MG63 (cell line): ENCODE results near the gene SLAIN1. TPM values are rescaled to one million over a fixed set of nuclear protein-coding genes. Genes with fewer than 3 reads are reported as not detected.

Experiments used
- DNase-seq: peaks from one replicate; pipeline ENCODE4 v3.0.0-alpha.2; 2020
- H3K27me3 ChIP-seq: fragments of 250-450 bp; sonication (Bioruptor Pico); 2 replicates; pipeline ENCODE4 v1.5.1; 2020; ENCODE audit warnings: mild to moderate bottlenecking, moderate library complexity
- H3K36me3 ChIP-seq: fragments of 250-450 bp; sonication (Bioruptor Pico); 2 replicates; pipeline ENCODE4 v1.5.1; 2020; ENCODE audit warnings: mild to moderate bottlenecking, moderate library complexity
- H3K4me3 ChIP-seq: fragments of 250-450 bp; sonication (Bioruptor Pico); 2 replicates; pipeline ENCODE4 v1.5.1; 2020; ENCODE audit warnings: mild to moderate bottlenecking, moderate library complexity
- H3K9me3 ChIP-seq: fragments of 250-450 bp; sonication (Bioruptor Pico); 2 replicates; pipeline ENCODE4 v1.5.1; 2020; ENCODE audit warnings: mild to moderate bottlenecking, moderate library complexity
- total RNA-seq: library from RNA; depleted of rRNA; stranded (reverse); fragments of >200 nt; shearing (Covaris generic); gene quantifications from 2 replicates; pipeline ENCODE4 v1.2.3, GENCODE V29; 2014; ENCODE audit warnings: low replicate concordance

The SLAIN1 gene
- total RNA-seq, 1 experiment from 2014 or later = not detected

DNA sequence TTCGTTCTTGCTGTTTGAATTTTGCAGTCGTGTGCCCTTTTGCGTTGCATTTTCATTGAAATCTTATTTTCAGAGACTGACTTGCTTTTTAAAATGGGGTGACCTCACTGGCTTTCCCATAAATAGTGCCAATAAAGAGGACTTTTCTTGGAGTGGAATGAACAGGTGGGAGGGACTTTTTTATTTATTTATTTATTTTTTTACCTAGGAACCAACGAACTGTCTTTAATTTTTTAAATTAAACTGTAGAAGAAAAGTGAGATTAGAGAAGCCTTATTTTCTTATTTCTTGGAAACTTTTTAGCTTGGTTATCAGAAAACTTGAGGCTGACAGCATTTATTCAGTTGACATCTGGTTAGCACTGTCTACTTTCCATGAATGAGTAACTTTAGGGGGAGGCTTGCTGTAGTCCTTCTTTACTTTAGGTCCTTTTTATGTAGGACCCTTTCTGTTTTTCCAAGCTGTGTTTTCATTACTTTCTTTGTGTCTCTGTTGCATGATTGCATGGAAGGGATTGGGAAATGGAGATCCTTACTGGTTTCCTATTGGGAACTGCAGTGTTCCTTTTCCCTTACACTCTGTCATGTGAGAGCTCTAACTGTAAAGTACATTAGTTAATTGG, 1.7 kb downstream of the SLAIN1 start:
- H3K36me3 ChIP-seq = no peaks in the 10 kb centered on the region
- H3K4me3 ChIP-seq = no peak overlapping the region
- peaks cover 47% of the 10 kb centered on the region for H3K27me3 ChIP-seq
- DNase-seq = no peak
- no peaks in the 10 kb centered on the region for H3K9me3 ChIP-seq

DNA sequence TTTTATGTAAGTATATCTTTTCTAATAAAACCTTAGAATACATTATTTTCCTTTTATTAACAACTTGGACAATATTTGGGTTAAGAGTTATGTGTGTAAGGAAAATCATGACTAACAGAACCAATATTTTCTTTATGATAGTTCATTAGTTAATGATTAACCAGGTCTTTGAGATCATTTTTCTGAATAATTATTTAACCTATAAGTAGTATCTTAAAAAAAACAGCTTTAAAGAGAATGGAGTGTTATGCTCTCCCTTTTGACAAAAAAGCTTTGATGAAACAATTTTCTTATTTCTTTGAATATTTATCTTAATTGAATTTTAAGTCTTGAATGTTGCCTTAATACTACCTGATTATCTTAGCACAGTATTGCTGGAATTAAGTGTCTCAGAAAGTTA, 3.8 kb downstream of the SLAIN1 start:
- Histone ChIP-seq H3K4me3 (no peak overlapping the region), H3K9me3 (no peaks in the 10 kb centered on the region), H3K27me3 (peaks cover 30% of the 10 kb centered on the region), H3K36me3 (no peaks in the 10 kb centered on the region)
- DNase-seq = no peak

DNA sequence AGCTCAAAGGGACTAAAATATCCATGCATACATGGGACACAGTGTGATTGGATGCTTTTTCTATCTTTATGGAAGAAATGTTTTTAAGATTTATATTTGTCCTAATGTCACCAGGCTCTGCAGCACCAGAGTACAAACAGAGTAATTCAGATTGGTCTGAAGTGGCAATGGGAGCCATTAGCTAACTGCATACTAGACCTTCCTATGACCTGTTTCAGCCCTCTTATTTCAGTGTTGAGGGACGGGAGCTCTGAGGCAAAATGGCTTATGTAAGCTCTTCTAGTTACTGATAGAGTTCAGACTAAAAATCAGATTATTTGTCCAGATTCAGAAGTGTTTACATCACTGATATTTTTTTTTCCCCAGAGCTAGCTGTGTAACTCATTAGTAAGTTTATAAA, 4.9 kb downstream of the SLAIN1 start:
- Histone ChIP-seq H3K9me3 (no peaks in the 10 kb centered on the region), H3K27me3 (peaks cover 20% of the 10 kb centered on the region), H3K4me3 (no peak overlapping the region), H3K36me3 (no peaks in the 10 kb centered on the region)
- DNase-seq = no peak

DNA sequence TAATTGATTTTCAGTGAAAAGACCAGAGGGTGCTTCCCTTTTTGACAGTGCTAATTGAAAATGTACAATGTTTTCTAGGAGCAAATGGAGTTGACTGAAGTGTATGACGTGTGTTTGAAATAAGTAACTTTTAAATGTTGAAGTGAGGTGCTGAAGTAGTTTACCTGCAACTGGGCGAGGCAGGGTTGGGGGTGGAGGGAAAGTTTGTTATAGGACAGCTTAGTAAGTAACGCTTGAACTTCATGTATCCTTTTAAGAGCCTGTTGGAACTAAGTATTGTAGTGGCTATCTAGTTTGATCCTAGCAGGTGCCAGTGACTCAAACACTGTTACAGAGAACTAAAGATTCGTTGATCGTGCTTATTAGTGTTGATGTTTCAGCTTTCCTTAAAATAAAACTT, 5.9 kb downstream of the SLAIN1 start:
- Histone ChIP-seq H3K36me3 (no peaks in the 10 kb centered on the region), H3K9me3 (no peaks in the 10 kb centered on the region), H3K27me3 (peaks cover 20% of the 10 kb centered on the region), H3K4me3 (no peak overlapping the region)
- no peak for DNase-seq

DNA sequence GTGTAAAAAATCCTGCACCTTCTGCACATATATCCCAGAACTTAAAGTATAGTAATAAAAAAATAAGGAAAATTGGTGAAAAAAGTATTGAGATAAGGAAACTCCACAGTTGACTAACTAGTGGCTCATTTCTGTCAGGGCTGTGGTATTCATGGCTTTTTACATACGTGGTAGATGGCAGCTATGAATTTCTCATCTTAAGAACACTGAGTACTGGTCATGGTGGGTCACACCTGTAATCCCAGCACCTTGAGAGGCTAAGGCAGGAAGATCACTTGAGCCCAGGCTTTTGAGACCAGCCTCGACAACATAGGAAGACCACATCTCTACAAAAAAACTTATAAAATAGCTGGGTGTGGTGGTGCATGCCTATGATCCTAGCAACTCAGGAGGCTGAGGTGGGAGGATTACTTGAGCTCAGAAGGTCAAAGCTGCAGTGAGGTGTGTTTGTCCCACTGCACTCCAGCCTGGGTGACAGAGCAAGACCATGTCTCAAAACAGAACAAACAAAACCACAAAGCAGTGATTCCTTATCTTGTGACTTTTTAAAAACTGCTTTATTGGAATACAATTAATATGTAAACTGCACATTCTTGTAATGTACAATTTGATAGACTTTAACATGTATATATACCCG, 16.8 kb downstream of the SLAIN1 start:
- H3K36me3 ChIP-seq = no peaks in the 10 kb centered on the region
- H3K4me3 ChIP-seq = no peak overlapping the region
- H3K27me3 ChIP-seq = no peaks in the 10 kb centered on the region; the same call in 1 of the 2 replicates
- DNase-seq = no peak
- H3K9me3 ChIP-seq = no peaks in the 10 kb centered on the region

DNA sequence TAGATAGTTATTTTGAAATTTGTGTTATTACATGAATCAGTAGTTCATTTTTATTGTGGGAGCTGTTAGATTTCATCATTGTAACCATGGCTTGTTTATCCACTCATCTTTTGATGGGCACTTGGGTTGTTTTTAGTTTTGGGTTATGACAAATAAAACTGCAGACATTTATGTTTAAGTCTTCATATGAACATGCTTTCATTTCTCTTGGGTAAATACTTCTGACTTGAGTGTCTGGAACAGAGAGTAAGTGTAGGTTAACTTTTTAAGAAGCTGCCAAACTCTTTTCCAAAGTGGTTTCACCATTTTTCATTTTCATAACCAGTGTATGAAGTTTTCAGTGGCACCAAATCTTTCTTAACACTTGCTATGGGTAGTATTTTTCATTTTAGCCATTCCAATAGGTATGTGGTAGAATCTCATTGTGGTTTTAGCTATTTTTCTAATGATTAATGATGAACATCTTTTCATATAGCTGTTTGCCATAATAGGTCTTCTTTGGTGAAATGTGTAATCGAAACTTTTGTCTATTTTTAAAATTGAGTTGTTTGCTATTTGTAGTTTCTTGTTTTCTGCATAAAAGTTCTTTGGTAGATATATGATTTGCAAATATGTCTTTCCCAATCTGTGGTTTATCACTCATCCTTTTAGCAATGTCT, 17.9 kb downstream of the SLAIN1 start:
- Histone ChIP-seq H3K9me3 (no peaks in the 10 kb centered on the region), H3K4me3 (no peak overlapping the region), H3K27me3 (no peaks in the 10 kb centered on the region; the same call in 1 of the 2 replicates), H3K36me3 (no peaks in the 10 kb centered on the region)
- DNase-seq = no peak

DNA sequence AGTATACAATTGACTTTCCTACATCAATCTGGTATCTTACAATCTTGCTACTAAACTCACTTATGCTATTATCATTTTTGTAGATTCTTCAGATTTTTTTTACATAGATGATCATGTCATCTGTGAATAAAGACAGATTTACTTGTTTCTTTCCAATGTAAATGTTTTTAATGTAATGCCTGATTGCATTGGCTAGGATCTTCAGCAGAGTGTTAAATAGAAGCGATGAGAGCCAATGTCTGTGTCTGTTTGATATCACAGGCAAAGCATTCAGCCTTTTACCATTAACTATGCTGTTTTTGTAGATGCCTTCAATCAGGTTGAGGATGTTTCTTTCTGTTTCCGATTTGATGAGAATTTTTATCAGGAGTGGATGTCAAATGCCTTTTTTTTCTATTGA, 19.2 kb downstream of the SLAIN1 start:
- no peak for DNase-seq
- no peak overlapping the region for H3K4me3 ChIP-seq
- H3K27me3 ChIP-seq = no peaks in the 10 kb centered on the region; the same call in 1 of the 2 replicates
- no peaks in the 10 kb centered on the region for H3K9me3 ChIP-seq
- H3K36me3 ChIP-seq = no peaks in the 10 kb centered on the region

DNA sequence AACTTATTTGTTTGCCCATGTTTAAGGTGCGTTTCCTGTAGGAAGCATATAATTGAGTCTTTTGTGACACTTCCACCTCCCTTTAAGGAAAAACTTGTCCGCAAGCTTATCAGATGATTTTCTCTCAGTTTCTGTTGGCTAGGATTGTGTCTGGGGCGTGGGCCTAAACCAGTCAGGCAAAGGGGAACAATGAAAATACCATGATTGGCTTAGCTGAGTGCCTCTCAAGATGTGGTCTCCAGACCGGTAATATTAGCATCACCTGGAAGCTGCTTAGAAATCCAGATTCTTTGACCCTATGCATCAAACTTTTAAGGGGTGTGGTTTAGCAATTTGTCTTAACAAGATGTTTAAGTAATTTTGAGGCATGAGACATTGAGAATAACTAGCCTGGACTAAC, 20.0 kb downstream of the SLAIN1 start:
- Histone ChIP-seq H3K36me3 (no peaks in the 10 kb centered on the region), H3K4me3 (no peak overlapping the region), H3K27me3 (no peaks in the 10 kb centered on the region; the same call in 1 of the 2 replicates), H3K9me3 (no peaks in the 10 kb centered on the region)
- DNase-seq = no peak

DNA sequence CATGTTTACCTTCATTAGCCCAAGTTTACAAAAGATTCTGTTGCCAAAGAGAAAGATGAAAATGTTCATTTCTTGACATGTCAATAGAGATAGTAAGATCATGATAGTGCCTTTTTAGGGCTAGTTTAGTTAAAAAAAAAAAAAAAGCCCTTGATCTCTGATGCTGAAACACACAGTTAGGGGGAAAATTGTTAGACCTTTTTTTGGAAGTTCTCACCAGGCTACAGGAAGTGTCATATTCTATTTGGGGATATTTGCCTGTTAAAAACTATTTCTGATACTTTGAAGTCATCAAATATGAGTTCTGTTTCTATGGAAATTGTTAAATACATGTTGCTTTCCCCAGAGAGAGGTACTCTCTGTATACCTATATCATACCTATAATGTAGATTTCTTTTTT, 21.6 kb downstream of the SLAIN1 start:
- H3K36me3 ChIP-seq = no peaks in the 10 kb centered on the region
- DNase-seq = no peak
- H3K9me3 ChIP-seq = no peaks in the 10 kb centered on the region
- H3K27me3 ChIP-seq = no peaks in the 10 kb centered on the region; the same call in 1 of the 2 replicates
- no peak overlapping the region for H3K4me3 ChIP-seq

DNA sequence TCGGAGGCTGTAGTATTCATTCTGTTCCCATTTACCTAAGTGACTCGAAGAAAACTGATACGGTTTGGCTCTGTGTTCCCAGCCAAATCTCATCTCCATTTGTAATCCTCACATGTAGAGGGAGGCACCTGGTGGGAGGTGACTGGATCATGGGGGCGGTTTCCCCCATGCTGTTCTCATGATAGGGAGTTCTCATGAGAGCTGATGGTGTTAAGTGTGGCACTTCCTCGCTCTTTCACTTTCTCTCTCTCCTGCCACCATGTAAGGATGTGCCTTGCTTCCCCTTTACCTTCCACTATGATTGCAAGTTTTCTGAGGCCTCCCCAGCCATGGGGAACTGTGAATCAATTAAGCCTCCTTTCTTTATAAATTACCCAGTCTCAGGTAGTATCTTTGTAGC, 23.5 kb downstream of the SLAIN1 start:
- no peaks in the 10 kb centered on the region for H3K9me3 ChIP-seq
- DNase-seq = no peak
- H3K4me3 ChIP-seq = no peak overlapping the region
- H3K36me3 ChIP-seq = no peaks in the 10 kb centered on the region
- no peaks in the 10 kb centered on the region; the same call in 1 of the 2 replicates for H3K27me3 ChIP-seq

DNA sequence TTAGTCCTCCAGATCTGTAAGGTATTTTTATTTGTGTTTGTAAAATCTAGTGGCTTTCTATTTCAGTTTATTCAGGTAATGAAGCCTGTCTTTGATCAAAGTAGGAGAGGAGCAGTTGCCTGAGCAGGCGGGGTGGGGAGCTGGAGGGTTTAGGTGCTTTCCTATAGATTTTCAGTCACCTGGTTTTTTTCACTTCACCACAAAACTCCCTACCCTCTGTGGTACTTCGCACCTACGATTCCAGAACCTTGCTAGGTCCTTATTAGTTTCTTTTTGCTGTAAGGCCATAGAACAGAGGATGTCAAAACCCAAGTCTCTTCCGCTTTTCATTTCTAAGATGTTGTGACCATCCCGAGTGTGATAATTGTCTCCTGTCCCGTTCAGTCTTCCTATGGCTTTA, 26.6 kb downstream of the SLAIN1 start:
- H3K36me3 ChIP-seq = no peaks in the 10 kb centered on the region
- DNase-seq = no peak
- no peaks in the 10 kb centered on the region for H3K9me3 ChIP-seq
- H3K4me3 ChIP-seq = no peak overlapping the region
- H3K27me3 ChIP-seq = no peaks in the 10 kb centered on the region

DNA sequence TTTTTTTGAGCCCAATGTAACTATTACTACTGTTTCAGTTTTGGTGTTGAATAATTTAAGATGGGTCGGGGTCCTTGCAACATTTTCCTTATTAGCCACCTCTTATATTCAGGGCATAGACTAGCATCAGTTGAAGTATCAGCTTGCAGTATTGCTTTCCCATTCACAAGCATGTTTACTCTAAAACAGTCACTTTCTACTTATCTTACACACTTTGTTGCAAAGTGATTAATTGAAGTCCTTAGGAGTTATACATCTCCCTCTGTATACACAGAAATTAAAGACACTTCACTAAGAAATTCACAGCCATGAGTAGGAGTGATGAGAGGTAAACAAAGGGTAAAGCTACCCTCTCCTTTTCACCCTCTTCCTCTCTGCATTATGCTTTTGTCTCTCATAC, 27.6 kb downstream of the SLAIN1 start:
- no peak for DNase-seq
- Histone ChIP-seq H3K27me3 (no peaks in the 10 kb centered on the region), H3K9me3 (no peaks in the 10 kb centered on the region), H3K36me3 (no peaks in the 10 kb centered on the region), H3K4me3 (no peak overlapping the region)

DNA sequence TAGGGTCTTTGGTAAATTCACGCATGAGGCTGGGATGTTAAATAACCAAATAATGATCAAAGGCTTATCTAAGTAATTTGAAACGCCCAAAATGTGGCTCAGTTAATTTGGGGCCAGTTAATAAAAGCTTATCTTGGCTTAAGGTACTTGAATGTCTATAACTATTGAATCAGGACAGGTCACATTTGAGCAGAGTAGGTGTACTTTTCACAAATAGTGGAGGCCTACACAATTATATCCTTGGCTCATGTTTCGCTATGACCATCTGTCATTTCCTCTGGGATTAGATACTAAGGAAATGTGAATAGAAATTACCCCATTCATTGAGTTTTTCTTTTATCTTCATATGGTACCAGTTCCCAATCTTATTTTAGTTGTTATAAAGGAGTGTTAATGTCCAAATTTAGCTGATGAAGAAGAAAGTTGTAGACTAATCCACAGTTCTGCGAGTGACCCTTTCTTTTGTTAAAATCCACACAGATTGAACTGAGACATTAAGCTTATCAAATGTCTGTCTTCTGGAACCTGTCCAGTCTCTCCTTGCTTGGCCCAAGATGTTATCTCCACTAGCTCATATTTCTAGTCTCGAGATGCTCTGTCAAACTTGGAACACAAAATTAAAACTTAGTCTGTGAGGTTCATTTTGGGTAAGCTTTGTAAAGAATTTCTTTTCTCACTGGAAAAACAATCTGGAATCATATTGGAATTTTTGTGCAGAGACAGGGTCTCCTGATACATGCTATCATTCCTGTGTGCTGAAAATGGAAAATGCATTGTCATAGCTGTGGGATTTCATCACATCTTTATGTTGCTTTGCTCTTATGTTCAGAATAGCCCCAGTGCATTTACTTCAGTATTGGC, 31.0 kb downstream of the SLAIN1 start:
- no peaks in the 10 kb centered on the region for H3K9me3 ChIP-seq
- H3K4me3 ChIP-seq = no peak overlapping the region
- no peaks in the 10 kb centered on the region for H3K36me3 ChIP-seq
- DNase-seq = no peak
- H3K27me3 ChIP-seq = no peaks in the 10 kb centered on the region; the same call in 1 of the 2 replicates

DNA sequence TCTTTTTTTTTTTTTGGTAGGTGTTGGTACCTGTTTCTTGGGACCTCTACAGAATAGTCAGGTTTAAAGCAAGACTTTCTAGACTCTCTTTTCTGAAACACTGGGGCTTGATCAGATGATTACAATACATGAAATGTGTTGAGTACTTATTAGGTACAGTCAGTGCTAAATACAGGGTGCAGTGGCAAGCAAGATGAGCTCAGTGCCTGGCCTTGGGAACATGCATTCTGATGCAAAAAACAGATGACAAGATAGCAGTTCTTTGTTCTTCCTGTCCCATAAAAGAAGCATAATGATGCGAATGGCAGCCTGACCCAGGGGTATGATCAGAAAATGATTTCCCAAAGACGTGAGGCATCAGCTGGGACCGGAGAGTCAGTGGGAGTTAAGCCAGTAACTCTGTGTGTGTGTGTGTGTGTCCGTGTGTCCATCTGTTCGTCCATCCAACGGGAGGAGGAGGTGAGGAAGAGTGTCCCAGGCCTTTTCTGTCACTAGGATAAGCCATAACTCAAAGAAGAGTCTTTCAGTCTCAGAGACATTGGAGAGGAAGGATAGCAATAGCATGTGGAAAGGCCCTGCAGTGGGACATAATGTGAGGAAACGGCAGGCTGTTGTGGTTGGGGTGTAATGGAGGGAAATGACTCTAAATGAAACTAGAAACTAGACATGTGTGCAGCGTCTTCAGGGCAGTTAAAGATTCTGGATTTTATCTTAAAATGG, 32.2 kb downstream of the SLAIN1 start:
- Histone ChIP-seq H3K27me3 (no peaks in the 10 kb centered on the region; the same call in 1 of the 2 replicates), H3K4me3 (no peak overlapping the region), H3K36me3 (no peaks in the 10 kb centered on the region), H3K9me3 (no peaks in the 10 kb centered on the region)
- DNase-seq = no peak

DNA sequence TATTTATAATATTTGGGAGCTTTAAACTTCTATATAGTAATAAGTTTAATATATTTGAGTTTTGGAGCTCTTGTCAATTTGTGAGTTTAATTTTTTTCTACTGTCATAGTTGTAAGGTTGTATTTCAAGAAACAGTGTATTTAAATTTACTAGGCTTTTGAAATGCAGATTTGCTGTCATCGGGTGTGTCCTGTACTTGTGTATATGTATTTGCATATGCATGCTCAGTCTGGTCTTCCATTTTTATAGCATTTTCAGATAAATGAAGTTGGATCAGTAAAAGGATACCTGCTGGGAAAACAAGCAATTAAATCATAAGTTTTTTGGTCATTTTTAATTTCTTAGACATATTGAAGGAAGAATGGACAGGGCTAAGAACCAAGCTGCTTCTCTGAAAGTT, 33.1 kb downstream of the SLAIN1 start:
- H3K27me3 ChIP-seq = no peaks in the 10 kb centered on the region; the same call in 1 of the 2 replicates
- no peaks in the 10 kb centered on the region for H3K9me3 ChIP-seq
- no peak for DNase-seq
- no peaks in the 10 kb centered on the region for H3K36me3 ChIP-seq
- no peak overlapping the region for H3K4me3 ChIP-seq

DNA sequence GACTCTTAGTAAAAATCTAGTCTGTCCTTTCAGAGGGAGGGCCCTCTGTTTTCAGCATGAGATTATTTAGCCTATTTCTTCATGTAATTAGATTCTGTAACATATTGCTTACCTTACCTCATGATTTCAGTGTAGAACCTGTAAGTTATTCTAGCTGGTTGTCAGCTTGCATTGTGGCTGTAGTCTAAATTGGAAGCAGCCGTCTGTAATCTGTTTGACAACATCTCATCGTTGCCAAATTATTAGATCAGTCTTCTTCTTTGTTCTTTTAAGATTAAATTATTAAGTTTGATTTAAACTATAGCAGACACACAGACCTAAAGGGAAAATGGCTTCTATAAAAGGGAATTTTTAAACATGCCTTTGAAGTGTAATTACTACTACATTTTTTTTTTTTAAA, 34.8 kb downstream of the SLAIN1 start:
- DNase-seq = no peak
- H3K27me3 ChIP-seq = no peaks in the 10 kb centered on the region; the same call in 1 of the 2 replicates
- H3K36me3 ChIP-seq = no peaks in the 10 kb centered on the region
- H3K4me3 ChIP-seq = no peak overlapping the region
- H3K9me3 ChIP-seq = no peaks in the 10 kb centered on the region
